NCI-H146 treated with DMSO at 0.1 percent for 48 hours (cell line): ENCODE results near the gene OR2T5.
"Not testable (repeated sequence)": the region's sequence is repeated elsewhere in the genome, so short reads cannot be mapped to it uniquely, and the experiment has no call there.

Experiments
- DNase-seq: peaks from one replicate; lab custom pipeline; 2025; ENCODE audit not compliant: unreplicated experiment; lab: John Stamatoyannopoulos, UW

The OR2T5 gene, protein sequence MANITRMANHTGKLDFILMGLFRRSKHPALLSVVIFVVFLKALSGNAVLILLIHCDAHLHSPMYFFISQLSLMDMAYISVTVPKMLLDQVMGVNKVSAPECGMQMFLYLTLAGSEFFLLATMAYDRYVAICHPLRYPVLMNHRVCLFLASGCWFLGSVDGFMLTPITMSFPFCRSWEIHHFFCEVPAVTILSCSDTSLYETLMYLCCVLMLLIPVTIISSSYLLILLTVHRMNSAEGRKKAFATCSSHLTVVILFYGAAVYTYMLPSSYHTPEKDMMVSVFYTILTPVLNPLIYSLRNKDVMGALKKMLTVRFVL

GRCh38 chr1:248488289-248488688, at the start of gene OR2T5:
Gene OR2T5 (plus strand): TSS chr1:248488589. CDS start chr1:248488589, 0 bp downstream.
- DNase-seq, result not testable (repeated sequence)

- not testable (repeated sequence) for DNase-seq
These were observed 49.7 kb upstream of the OR2T5 start for GRCh38 chr1:248438668-248439067.

DNA sequence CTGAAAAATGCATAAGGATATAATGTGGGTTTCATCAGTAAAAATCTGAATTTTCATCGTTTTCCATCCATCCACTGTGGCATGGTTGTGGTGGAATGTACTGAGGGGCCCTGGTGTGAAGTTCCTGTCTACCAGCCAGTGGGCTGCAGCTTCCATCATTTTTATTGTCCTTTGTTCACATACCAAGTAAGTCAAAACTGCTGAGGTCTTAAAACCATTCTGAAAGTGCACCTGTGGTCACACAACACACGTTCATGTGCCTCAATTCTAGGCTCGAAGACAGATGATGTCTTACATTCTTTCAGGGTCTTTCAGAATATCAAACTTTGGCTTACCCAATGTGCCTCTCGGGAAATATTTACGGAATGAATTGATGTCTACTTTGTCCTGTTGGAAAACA, 49.1 kb upstream of the OR2T5 start:
- DNase-seq, result not testable (repeated sequence)

DNA sequence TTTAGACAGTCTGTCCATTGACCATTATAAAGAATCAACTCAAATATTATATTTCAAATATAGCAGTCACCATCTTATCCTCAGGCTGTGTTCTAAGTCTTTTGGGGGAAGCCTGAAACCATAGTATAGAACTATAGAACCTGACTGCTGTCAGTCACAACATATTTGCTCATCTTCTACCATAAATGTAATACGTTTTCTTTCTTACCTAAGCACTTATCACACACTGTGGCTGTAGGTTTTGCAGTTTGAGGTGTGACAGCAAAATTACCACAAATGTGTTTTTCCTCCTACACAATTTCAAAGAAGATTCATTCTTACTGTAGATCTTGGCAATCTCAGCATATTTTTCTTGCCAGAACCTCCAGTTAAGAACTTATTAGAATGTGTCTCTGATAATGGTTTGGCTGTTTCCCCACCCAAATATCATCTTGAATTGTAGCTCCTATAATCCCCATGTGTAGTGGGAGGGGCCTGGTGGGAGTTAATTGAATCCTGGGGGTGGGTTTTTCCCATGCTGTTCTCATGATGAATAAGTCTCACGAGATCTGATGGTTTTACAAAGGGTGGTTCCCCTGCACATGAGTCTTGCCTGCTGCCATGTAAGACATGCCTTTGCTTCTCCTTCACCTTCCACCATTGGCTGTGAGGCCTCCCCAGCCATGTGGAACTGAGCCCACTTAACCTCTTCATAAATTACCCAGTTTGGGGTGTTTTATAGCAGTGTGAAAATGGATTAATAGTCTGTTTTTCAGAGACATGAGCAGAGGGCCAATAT, 45.7 kb upstream of the OR2T5 start:
- not testable (repeated sequence) for DNase-seq

GRCh38 chr1:248444603-248445002, 43.8 kb upstream of the OR2T5 start:
- not testable (repeated sequence) for DNase-seq

GRCh38 chr1:248445399-248445798, 43.0 kb upstream of the OR2T5 start, which contains the start of gene OR2T2:
Gene OR2T2 (plus strand): TSS chr1:248445637. CDS start chr1:248452798, 7,161 bp downstream.
- not testable (repeated sequence) for DNase-seq

GRCh38 chr1:248448409-248449074, 39.8 kb upstream of the OR2T5 start:
- DNase-seq, result not testable (repeated sequence)

DNA sequence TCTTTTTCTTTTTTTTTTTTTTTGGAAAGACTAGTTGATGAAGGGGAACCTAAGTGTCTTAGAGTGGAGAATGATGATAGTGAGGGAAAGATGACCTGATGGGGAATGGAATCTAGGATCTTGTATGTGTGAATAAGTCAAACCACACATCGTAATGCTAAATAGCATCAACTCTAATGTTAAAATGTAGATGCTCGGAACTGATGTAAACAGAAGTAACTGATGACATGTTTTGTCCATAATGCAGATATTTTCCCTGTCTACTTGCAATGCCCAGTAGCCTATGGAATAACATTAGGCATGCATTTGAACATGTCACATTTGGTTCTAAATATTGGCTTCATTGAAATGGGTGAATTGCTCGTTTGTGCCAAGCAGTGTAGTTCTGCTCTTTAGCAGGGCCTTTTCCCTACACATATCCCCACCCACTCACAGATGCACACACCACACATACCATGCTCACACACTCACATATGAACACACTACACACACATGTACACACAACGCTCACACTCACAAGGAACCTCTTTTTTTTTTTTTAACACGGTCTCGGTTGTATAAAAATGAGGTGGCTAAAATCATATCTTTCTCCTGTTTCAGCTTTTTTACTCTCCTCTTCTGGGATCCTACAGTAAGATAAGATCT, 38.4 kb upstream of the OR2T5 start:
- not testable (repeated sequence) for DNase-seq

GRCh38 chr1:248450466-248451145, 37.8 kb upstream of the OR2T5 start:
- DNase-seq, result not testable (repeated sequence)

GRCh38 chr1:248453619-248454018, 34.8 kb upstream of the OR2T5 start:
- not testable (repeated sequence) for DNase-seq

- not testable (repeated sequence) for DNase-seq
These were observed 33.3 kb upstream of the OR2T5 start for GRCh38 chr1:248455045-248455444.

- not testable (repeated sequence) for DNase-seq
These were observed 31.8 kb upstream of the OR2T5 start for GRCh38 chr1:248456635-248457034.

- DNase-seq, result not testable (repeated sequence)
These were observed 29.3 kb upstream of the OR2T5 start for GRCh38 chr1:248459117-248459516.

DNA sequence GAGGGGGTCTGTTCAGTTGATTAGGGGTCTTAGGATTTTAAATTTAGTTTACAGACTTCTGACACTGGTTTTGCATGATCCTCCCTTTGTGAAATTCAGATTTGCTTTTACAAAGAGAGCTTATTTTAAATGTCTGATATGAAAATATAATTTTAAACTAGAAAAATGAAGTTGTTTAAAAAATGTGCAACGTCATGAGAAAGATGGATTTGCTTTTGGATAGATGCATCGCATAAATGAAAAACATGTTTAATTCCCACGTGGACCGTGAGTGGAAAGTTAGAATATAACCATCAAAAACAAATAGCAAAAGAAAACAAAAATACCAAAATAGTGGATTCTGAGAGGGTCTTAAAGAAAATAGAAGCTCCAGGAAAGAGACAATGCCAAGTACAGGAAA, 17.2 kb upstream of the OR2T5 start:
- no peak for DNase-seq

GRCh38 chr1:248472111-248472510, 16.3 kb upstream of the OR2T5 start:
- DNase-seq, result not testable (repeated sequence)

- not testable (repeated sequence) for DNase-seq
These were observed 15.3 kb upstream of the OR2T5 start, which contains the start of gene OR2T3 for GRCh38 chr1:248473051-248473450. Gene OR2T3 (plus strand): TSS chr1:248473351. CDS start chr1:248473351, 0 bp downstream.

DNA sequence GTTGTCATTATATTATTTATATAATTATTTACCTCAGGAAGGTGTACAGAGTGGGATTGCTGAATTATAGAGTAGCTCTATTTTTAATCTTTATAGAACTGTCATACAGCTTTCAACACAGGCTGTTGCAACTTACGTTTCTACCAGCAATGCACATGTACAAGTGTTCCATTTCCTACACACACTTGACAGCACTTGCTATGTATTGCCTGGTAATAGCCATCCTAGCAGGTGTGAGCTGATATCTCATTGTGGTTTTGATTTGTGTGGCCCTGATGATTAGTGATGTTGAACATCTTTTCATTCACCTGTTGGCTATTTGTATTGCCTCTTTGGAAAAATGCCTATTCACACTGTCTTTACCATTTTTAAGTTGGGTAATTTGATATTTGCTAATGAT, 12.7 kb upstream of the OR2T5 start:
- DNase-seq, result not testable (repeated sequence)

- DNase-seq, result not testable (repeated sequence)
These were observed 6.5 kb upstream of the OR2T5 start for GRCh38 chr1:248481686-248482579.

DNA sequence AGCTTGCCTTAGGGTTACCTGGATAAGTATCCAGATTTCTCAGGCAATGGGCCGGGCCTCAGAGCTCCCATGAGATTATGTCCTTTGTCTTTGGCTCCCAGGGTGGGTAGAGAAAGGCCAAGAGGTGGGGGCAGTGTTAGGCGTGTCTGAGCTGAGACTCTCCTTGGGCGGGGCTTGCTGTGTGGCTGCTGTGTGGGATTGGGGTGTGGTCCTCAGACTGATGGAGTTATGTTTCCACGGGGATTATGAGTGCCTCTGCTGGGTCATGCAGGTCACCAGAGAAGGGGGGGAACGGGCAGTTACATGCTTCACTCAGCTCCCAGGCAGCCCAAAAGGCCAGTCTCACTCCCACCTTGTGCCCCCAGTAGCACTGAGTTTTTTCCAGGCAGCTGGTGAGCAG, 8.3 kb downstream of the OR2T5 start:
- not testable (repeated sequence) for DNase-seq
